ENCODE data around the gene IRX4. TPM values are rescaled to one million over a fixed set of nuclear protein-coding genes. Genes with fewer than 3 reads are reported as not detected.
A peak's percentile ranks its signal among the peaks of the same experiment; 100 is the strongest.

The IRX4 gene
- total RNA-seq, 1 donor from 2014 or later, result not detected

DNA sequence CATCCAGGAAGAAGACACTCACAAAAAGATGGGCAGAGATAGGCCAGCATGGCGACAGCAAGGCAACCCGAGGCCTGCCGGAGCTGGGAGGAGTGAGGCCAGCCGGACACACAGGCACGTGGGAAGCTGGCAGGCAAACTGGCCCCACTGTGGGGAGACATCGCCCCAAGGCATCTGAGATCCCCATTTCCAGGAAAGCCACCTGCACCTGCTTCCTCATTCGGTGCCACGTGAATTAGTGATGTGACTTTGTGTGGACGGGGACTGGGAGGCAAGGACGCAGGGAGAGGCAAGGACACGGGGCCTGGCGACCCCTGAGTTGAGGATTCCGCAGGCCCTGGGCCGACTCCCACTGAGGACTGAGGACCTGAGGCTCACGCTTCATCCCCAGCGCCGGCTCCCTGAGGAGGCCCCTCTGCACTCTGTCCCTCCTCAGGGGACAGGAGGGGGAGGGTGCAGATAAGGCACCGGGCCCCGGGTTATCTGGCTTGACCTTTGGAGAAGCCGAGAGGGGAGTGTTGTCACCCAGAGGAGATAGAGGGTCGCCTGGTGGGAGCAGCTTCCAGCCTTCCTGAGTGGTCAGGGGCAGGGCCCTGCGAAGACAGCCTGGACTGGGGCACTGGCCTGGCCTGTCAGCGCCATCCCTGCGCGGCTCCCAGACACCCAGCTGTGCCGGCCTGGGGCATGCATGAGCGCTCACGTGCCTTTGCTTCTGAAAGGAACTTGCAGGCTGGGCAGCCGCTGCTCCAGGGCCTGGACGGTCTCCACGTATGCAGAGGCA is 41.8 kb downstream of the IRX4 start:
- TF ChIP-seq, protein P1, sequence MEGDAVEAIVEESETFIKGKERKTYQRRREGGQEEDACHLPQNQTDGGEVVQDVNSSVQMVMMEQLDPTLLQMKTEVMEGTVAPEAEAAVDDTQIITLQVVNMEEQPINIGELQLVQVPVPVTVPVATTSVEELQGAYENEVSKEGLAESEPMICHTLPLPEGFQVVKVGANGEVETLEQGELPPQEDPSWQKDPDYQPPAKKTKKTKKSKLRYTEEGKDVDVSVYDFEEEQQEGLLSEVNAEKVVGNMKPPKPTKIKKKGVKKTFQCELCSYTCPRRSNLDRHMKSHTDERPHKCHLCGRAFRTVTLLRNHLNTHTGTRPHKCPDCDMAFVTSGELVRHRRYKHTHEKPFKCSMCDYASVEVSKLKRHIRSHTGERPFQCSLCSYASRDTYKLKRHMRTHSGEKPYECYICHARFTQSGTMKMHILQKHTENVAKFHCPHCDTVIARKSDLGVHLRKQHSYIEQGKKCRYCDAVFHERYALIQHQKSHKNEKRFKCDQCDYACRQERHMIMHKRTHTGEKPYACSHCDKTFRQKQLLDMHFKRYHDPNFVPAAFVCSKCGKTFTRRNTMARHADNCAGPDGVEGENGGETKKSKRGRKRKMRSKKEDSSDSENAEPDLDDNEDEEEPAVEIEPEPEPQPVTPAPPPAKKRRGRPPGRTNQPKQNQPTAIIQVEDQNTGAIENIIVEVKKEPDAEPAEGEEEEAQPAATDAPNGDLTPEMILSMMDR (IDR thresholded peaks at IDR 0.05), result no peak
- Histone ChIP-seq H3K27ac (no peak overlapping the region), H3K9me3 (no peaks in the 10 kb centered on the region), H3K4me3 (no peak overlapping the region), H3K4me1 (no peaks in the 10 kb centered on the region), H3K36me3 (no peaks in the 10 kb centered on the region), H3K27me3 (ENCODE audit: low read depth) (peaks cover 57% of the 10 kb centered on the region)
- intact Hi-C loops (cut with DNase I), result no loop called here
- ATAC-seq, result peak in 1 of 2 donors; percentile 19
- no peak for DNase-seq

DNA sequence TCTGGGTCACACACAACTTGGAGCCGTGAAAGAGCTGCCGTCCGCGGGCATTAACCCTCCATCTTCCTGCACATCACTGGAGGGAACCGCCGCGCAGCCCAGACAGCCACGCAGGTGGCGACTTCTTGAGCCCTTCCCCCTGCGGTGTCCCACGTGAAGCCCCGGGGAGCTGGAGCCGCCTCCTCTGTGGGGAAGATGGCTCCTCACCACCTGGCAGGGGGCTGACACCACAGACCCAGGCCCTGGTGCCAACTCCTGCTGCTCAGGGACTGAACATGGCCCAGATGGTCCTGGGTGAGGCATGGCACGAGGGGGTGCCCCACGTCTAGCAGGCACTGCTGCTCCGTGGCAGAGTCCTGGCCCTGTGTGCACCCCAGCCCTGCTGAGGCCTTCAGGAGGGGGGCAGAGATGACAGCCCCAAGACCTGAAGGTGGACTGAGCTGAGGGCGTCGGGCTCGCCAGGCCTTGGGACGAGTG is 42.6 kb downstream of the IRX4 start:
- no peak for ATAC-seq
- peaks cover 61% of the 10 kb centered on the region for H3K27me3 ChIP-seq (ENCODE audit: low read depth)

DNA sequence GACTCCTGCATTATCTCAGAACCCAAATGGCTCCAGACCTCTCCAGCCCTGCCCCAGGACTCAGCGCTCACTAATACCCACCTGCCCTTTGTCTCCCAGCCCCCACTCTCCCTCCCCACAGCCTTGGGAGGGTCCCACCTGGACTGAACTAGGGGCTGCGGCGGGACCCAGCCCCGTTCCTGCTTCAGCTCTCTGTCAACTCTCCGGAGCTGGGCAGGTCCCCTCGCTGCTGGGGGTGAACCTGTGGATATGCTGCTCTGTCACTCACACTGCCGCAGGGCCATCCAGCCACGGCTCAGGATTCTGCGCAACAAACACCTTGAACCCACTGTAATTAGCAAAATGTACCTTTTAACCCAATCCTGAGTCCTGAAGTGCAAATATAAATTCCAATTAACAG is 44.7 kb downstream of the IRX4 start:
- H3K9me3 ChIP-seq, result no peaks in the 10 kb centered on the region
- no peaks in the 10 kb centered on the region for H3K36me3 ChIP-seq
- DNase-seq (no peak), ATAC-seq (no peak)
- TF ChIP-seq, protein P1 (IDR thresholded peaks at IDR 0.05), result no peak
- no peak overlapping the region for H3K27ac ChIP-seq
- intact Hi-C loops (cut with DNase I), result no loop called here
- H3K4me1 ChIP-seq, result no peaks in the 10 kb centered on the region
- H3K27me3 ChIP-seq (ENCODE audit: low read depth), result peaks cover 61% of the 10 kb centered on the region
- H3K4me3 ChIP-seq, result no peak overlapping the region

More for the DNA sequence above, 42.6 kb downstream of the IRX4 start:
- intact Hi-C loops (cut with DNase I), result no loop called here
- no peak for DNase-seq
- TF ChIP-seq, protein P1 (IDR thresholded peaks at IDR 0.05), result no peak
- Histone ChIP-seq H3K4me1 (no peaks in the 10 kb centered on the region), H3K27ac (no peak overlapping the region), H3K36me3 (no peaks in the 10 kb centered on the region), H3K9me3 (no peaks in the 10 kb centered on the region), H3K4me3 (no peak overlapping the region)

DNA sequence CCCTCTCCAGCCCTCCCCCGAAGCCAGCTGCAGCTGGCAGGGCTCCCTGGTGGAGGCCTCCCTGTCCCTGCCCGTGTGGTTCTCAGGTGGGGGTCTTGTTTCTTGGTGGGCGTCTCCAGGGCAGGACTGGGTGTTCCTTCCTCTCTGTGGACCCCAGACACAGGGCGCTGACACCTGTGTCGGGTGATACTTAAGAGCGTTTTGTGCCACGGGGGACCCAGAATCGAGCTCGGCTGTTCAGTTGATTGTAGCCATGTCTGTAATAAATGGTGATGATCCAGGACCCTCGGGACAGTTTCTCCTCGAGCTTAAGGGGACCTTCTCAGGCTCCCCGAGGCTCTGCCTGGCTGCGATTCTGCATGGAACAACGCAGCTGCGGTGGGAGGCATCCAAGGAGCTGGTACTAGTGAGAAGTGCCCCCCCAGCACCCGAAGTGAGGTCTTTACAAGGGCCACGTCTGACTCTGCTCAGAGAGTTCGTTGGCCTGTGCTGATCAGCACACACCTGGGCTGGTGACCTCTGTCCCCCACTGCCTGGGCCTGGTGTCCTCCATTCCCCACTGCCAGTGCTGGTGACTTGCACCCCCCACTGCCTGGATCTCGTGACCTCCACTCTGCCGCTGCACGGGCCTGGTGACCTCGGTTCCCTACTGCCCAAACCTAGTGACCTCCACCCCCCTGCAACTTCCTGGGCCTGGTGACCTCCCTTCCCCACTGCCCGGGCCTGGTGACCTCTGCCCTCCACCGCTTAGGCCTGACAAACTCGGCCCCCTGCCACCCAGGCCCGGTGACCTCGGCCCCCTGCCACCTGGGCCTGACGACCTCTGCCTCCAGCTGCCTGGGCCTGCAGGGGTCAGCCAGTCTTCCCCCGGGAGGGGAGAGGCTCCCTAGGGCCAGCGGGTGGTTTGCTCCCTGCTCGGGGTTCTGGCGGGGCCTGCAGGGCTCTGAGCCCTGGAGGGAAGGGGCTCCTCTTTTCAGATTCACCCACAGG is 45.5 kb downstream of the IRX4 start:
- Histone ChIP-seq H3K4me3 (no peak overlapping the region), H3K36me3 (no peaks in the 10 kb centered on the region), H3K9me3 (no peaks in the 10 kb centered on the region), H3K27ac (no peak overlapping the region), H3K27me3 (ENCODE audit: low read depth) (peaks cover 65% of the 10 kb centered on the region), H3K4me1 (no peaks in the 10 kb centered on the region)
- DNase-seq (no peak), ATAC-seq (no peak)
- TF ChIP-seq, protein P1 (IDR thresholded peaks at IDR 0.05), result no peak
- intact Hi-C loops (cut with DNase I), result no loop called here

DNA sequence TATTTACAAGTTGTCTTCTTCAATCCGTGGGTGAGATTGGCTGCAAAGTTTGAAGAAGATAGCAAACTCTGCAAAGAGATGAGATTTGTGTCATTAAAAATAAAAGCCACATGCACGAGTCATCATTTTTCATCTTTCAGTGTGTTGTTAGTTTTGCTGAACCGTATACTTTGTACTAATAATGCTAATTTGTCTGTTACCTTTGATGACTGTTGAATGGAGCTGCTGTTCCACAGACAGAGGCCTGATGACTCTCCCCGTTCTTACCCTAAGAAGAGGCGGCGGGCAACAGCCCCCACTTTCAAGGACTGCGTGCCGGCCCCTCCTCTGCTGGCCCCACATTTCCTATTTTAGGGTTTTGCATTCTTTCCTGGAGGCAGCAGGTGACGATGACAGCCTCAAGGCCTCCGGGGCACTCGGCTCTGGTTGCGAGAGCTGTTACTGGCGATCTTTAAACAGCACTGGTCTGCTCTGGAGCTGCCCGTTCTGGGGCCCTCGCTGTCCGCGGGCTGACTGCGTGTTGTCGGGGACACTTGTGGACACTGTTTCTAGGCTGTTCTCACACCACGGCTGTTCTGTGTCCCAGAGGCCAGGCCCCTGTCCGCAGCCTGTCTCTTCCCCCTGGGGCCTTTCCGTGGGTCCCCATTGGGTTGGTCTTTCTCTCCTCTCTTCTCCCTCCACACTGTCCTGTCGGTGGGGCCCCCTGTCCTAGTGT is 46.4 kb downstream of the IRX4 start:
- H3K27me3 ChIP-seq (ENCODE audit: low read depth), result peaks cover 58% of the 10 kb centered on the region
- DNase-seq, result no peak
- TF ChIP-seq, protein P1 (IDR thresholded peaks at IDR 0.05), result no peak
- intact Hi-C loops (cut with DNase I), result no loop called here
- H3K36me3 ChIP-seq, result no peaks in the 10 kb centered on the region
- ATAC-seq, result no peak
- H3K9me3 ChIP-seq, result no peaks in the 10 kb centered on the region
- no peak overlapping the region for H3K4me3 ChIP-seq
- no peaks in the 10 kb centered on the region for H3K4me1 ChIP-seq
- no peak overlapping the region for H3K27ac ChIP-seq
